ENCODE data around the gene LRRTM4.

GRCh38 chr2:77488141-77488540, 34.0 kb downstream of the LRRTM4 start:
- TF ChIP-seq, protein P1, sequence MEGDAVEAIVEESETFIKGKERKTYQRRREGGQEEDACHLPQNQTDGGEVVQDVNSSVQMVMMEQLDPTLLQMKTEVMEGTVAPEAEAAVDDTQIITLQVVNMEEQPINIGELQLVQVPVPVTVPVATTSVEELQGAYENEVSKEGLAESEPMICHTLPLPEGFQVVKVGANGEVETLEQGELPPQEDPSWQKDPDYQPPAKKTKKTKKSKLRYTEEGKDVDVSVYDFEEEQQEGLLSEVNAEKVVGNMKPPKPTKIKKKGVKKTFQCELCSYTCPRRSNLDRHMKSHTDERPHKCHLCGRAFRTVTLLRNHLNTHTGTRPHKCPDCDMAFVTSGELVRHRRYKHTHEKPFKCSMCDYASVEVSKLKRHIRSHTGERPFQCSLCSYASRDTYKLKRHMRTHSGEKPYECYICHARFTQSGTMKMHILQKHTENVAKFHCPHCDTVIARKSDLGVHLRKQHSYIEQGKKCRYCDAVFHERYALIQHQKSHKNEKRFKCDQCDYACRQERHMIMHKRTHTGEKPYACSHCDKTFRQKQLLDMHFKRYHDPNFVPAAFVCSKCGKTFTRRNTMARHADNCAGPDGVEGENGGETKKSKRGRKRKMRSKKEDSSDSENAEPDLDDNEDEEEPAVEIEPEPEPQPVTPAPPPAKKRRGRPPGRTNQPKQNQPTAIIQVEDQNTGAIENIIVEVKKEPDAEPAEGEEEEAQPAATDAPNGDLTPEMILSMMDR (IDR thresholded peaks at IDR 0.05; ENCODE audit: low read depth, low read length): no peak
- TF ChIP-seq EZH2phosphoT487 (IDR thresholded peaks at IDR 0.05; ENCODE audit: low read depth): no peak

All from OCI-LY3 (cell line).